ENCODE measurements around the gene BCDIN3D.

DNA sequence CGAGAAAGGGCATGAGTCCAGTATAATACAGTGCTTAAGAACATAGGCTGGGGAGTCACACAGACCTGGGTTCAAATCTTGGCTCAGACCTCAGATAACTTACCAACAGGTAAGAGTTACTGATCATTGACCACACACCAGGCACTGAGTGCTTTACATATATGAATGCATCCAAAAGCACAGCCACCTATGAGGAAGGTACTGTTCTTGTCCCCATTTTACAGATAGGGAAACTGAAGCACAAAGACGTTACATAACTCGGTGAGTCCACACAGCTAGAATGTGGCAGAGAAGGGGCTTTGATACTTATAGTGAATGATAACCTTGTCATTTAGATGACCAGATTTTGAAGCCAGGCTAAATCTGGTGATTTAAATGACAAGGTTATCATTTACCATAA is 33.2 kb upstream of the BCDIN3D start:
- no peak for TF ChIP-seq POLR2A (IDR thresholded peaks at IDR 0.05)
- TF ChIP-seq, protein P1, sequence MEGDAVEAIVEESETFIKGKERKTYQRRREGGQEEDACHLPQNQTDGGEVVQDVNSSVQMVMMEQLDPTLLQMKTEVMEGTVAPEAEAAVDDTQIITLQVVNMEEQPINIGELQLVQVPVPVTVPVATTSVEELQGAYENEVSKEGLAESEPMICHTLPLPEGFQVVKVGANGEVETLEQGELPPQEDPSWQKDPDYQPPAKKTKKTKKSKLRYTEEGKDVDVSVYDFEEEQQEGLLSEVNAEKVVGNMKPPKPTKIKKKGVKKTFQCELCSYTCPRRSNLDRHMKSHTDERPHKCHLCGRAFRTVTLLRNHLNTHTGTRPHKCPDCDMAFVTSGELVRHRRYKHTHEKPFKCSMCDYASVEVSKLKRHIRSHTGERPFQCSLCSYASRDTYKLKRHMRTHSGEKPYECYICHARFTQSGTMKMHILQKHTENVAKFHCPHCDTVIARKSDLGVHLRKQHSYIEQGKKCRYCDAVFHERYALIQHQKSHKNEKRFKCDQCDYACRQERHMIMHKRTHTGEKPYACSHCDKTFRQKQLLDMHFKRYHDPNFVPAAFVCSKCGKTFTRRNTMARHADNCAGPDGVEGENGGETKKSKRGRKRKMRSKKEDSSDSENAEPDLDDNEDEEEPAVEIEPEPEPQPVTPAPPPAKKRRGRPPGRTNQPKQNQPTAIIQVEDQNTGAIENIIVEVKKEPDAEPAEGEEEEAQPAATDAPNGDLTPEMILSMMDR (IDR thresholded peaks at IDR 0.05), result no peak
- TF ChIP-seq EP300 (IDR thresholded peaks at IDR 0.05), result no peak
- TF ChIP-seq POLR2AphosphoS5 (IDR thresholded peaks at IDR 0.05), result no peak

Measured in sigmoid colon (tissue), 4 donors.